ENCODE data around the gene TRAM2.

The TRAM2 gene

GRCh38 chr6:52541135-52541534, 35.7 kb downstream of the TRAM2 start (continued):
- TF ChIP-seq CSDC2 (CRISPR knock-in tag; IDR thresholded peaks at IDR 0.05) (no peak), ZNF8 (CRISPR knock-in tag; IDR thresholded peaks at IDR 0.05) (no peak), ARNTL (CRISPR knock-in tag; IDR thresholded peaks at IDR 0.05; ENCODE audit: borderline replicate concordance, low read depth) (no peak), ZFP30 (CRISPR knock-in tag; IDR thresholded peaks at IDR 0.05) (no peak), TOX (CRISPR knock-in tag; IDR thresholded peaks at IDR 0.05; ENCODE audit: borderline replicate concordance) (no peak)

- peak; percentile 45 for ATAC-seq
- TF ChIP-seq POU6F1 (CRISPR knock-in tag; IDR thresholded peaks at IDR 0.05; ENCODE audit: borderline replicate concordance, low read depth) (no peak), OSR1 (CRISPR knock-in tag; IDR thresholded peaks at IDR 0.05) (no peak), ZFP30 (CRISPR knock-in tag; IDR thresholded peaks at IDR 0.05) (no peak), ISL1 (CRISPR knock-in tag; IDR thresholded peaks at IDR 0.05) (no peak), ZC3H10 (CRISPR knock-in tag; IDR thresholded peaks at IDR 0.05) (no peak), GLIS3 (CRISPR knock-in tag; IDR thresholded peaks at IDR 0.05) (no peak), TOX (CRISPR knock-in tag; IDR thresholded peaks at IDR 0.05; ENCODE audit: borderline replicate concordance) (no peak), TSHZ2 (CRISPR knock-in tag; IDR thresholded peaks at IDR 0.05) (no peak), CSRNP3 (CRISPR knock-in tag; IDR thresholded peaks at IDR 0.05) (no peak), SNAI2 (CRISPR knock-in tag; IDR thresholded peaks at IDR 0.05) (no peak), PATZ1 (CRISPR knock-in tag; IDR thresholded peaks at IDR 0.05; ENCODE audit: borderline replicate concordance) (no peak)
Observed at GRCh38 chr6:52540286-52540902, 36.5 kb downstream of the TRAM2 start.

GRCh38 chr6:52539607-52540006, 37.3 kb downstream of the TRAM2 start:
- no peak for TF ChIP-seq CREB5 (CRISPR knock-in tag; IDR thresholded peaks at IDR 0.05; ENCODE audit: low read depth)
- TF ChIP-seq ZC3H10 (CRISPR knock-in tag; IDR thresholded peaks at IDR 0.05), result no peak
- no peak for TF ChIP-seq GLIS3 (CRISPR knock-in tag; IDR thresholded peaks at IDR 0.05)
- TF ChIP-seq ZNF565 (CRISPR knock-in tag; conservative IDR thresholded peaks at IDR 0.05; ENCODE audit: low read depth), result no peak
- peak; percentile 64 for ATAC-seq

- 0 out of 2 replicates have a peak, but pooled peaks have one; percentile 16 for TF ChIP-seq CREB5 (CRISPR knock-in tag; IDR thresholded peaks at IDR 0.05; ENCODE audit: low read depth)
- TF ChIP-seq ZFP3 (CRISPR knock-in tag; IDR thresholded peaks at IDR 0.05), result no peak
- peak; percentile 15 for ATAC-seq
Observed at GRCh38 chr6:52538901-52539354, 37.9 kb downstream of the TRAM2 start.

All from SK-N-SH treated with all-trans-retinoic acid at 6 μM for 48 hours (cell line).